ENCODE data around the gene EFCAB11. TPM values are rescaled to one million over a fixed set of nuclear protein-coding genes. Genes with fewer than 3 reads are reported as not detected.

Gene EFCAB11
- total and polyA plus RNA-seq, 2 of the 4 experiments (the other 2 are of a cell fraction) = 2.2 to 5.3 TPM

GRCh38 chr14:89823743-89824142 is 130.8 kb downstream of the EFCAB11 start:
- Histone ChIP-seq H3K9me1 (ENCODE audit: insufficient read depth, low read length) (peaks cover 3% of the 10 kb centered on the region; the same call in 1 of the 2 replicates), H3K9me3 (ENCODE audit: control insufficient read depth, insufficient read depth, low read length) (peaks cover 4% of the 10 kb centered on the region), H3K4me1 (ENCODE audit: control insufficient read depth, insufficient read depth, low read length) (peaks cover 4% of the 10 kb centered on the region), H2AFZ (replicated peaks; ENCODE audit: low read length, poor library complexity) (no peak overlapping the region), H3K9ac (ENCODE audit: low read depth, low read length) (no peak overlapping the region), H3K4me3 (ENCODE audit: insufficient read depth, low read depth, low read length) (no peak overlapping the region), H3K56ac (ENCODE audit: extremely low read depth, insufficient read depth, low read length) (no peak overlapping the region), H2AK9ac (replicated peaks; ENCODE audit: low read depth, low read length, poor library complexity) (no peak overlapping the region), H2BK120ac (ENCODE audit: low read depth, low read length) (no peak overlapping the region), H4K20me1 (ENCODE audit: insufficient read depth, low read length) (no peaks in the 10 kb centered on the region), H2BK15ac (ENCODE audit: low read depth, low read length) (no peak overlapping the region), H3K14ac (replicated peaks; ENCODE audit: low read depth, low read length) (no peak overlapping the region), H3K27ac (ENCODE audit: insufficient read depth, low read length) (no peak overlapping the region), H3K36me3 (ENCODE audit: control insufficient read depth, insufficient read depth, low read length) (no peaks in the 10 kb centered on the region), H3K4ac (ENCODE audit: low read depth, low read length) (no peak overlapping the region), H2BK20ac (ENCODE audit: low read depth, low read length) (no peak overlapping the region), H4K91ac (ENCODE audit: insufficient read depth, low read depth, low read length) (no peak overlapping the region), H2BK5ac (ENCODE audit: low read depth, low read length, poor library complexity, severe bottlenecking) (no peak overlapping the region), H3K23ac (ENCODE audit: low read depth, low read length) (no peak overlapping the region), H3K18ac (ENCODE audit: low read depth, low read length) (no peak overlapping the region), H3K27me3 (ENCODE audit: control insufficient read depth, insufficient read depth, low read length) (no peaks in the 10 kb centered on the region), H3K4me2 (ENCODE audit: low read depth, low read length) (no peak overlapping the region), H4K8ac (ENCODE audit: low read depth in 2 of 2, low read length in 2 of 2) (no peak overlapping the region), H4K5ac (ENCODE audit: low read depth, low read length) (no peak overlapping the region), H3K79me1 (ENCODE audit: low read depth in 1 of 2, low read length in 2 of 2) (no peaks in the 10 kb centered on the region; a peak in 1 of 4 replicates), H2AK5ac (ENCODE audit: low read depth, low read length) (no peak overlapping the region)
- dilution Hi-C loops (cut with HindIII; ENCODE audit: low sequenced_read_pairs, unreplicated experiment) (no loop called here), in situ Hi-C loops (cut with MboI; ENCODE audit: low sequenced_read_pairs) (no loop called here), intact Hi-C loops (cut with micrococcal nuclease) (loop anchor here (1.0 kb wide), 1 partner anchor 35 kb away; no protein-coding TSS in a partner anchor)
- DNase-seq (no peak), ATAC-seq (ENCODE audit: low read depth) (no peak)
- TF ChIP-seq CEBPB (IDR thresholded peaks at IDR 0.05; ENCODE audit: low read depth, low read length) (no peak), USF2 (IDR thresholded peaks at IDR 0.05; ENCODE audit: low read depth, low read length) (no peak)
- WGBS, 2 experiments (ENCODE audit: extremely low coverage in 2 of 2, insufficient read length in 1 of 2) = no CpG with 5 or more reads among the region's 2 CpGs
- ChIA-PET POLR2A (ENCODE audit: unreplicated experiment) (no interaction called here), CTCF (interaction anchor here (0.6 kb wide), 1 partner anchor 57 kb away, joined by 3 read pairs; no protein-coding TSS in a partner anchor)
- no TSS peak for BruUV-seq (replicated peaks)
